ENCODE data around the gene RNF19B.
A peak's percentile ranks its signal among the peaks of the same experiment; 100 is the strongest.
"Not testable (repeated sequence)": the region's sequence is repeated elsewhere in the genome, so short reads cannot be mapped to it uniquely, and the experiment has no call there.

The RNF19B gene

GRCh38 chr1:32977546-32978087 is 13.0 kb upstream of the RNF19B start:
- TF ChIP-seq CTCF (IDR thresholded peaks at IDR 0.05; ENCODE audit: insufficient read depth, missing control alignments), result no peak
- DNase-seq (ENCODE audit: insufficient read length, low spot score) (no peak), FAIRE-seq (no peak)

GRCh38 chr1:32975055-32975454 is 10.4 kb upstream of the RNF19B start:
- not testable (repeated sequence) for DNase-seq (ENCODE audit: insufficient read length, low spot score); FAIRE-seq

GRCh38 chr1:32973458-32973857 is 8.8 kb upstream of the RNF19B start:
- not testable (repeated sequence) for DNase-seq (ENCODE audit: insufficient read length, low spot score); FAIRE-seq

GRCh38 chr1:32972814-32973428 is 8.3 kb upstream of the RNF19B start:
- peak; percentile 65 for DNase-seq (ENCODE audit: insufficient read length, low spot score)
- FAIRE-seq, result no peak
- no peak for TF ChIP-seq CTCF (IDR thresholded peaks at IDR 0.05; ENCODE audit: insufficient read depth, missing control alignments)

- TF ChIP-seq CTCF (IDR thresholded peaks at IDR 0.05; ENCODE audit: insufficient read depth, missing control alignments), result no peak
- DNase-seq (ENCODE audit: insufficient read length, low spot score) (no peak), FAIRE-seq (no peak)
Measured at GRCh38 chr1:32971576-32971975, 7.0 kb upstream of the RNF19B start.

GRCh38 chr1:32971156-32971555 is 6.5 kb upstream of the RNF19B start:
- no peak for TF ChIP-seq CTCF (IDR thresholded peaks at IDR 0.05; ENCODE audit: insufficient read depth, missing control alignments)
- FAIRE-seq, result no peak
- DNase-seq (ENCODE audit: insufficient read length, low spot score), result no peak

- no peak for TF ChIP-seq CTCF (IDR thresholded peaks at IDR 0.05; ENCODE audit: insufficient read depth, missing control alignments)
- DNase-seq (ENCODE audit: insufficient read length, low spot score), result no peak
- FAIRE-seq, result no peak
Measured at GRCh38 chr1:32969566-32969965, 5.0 kb upstream of the RNF19B start.

- no peak for TF ChIP-seq CTCF (IDR thresholded peaks at IDR 0.05; ENCODE audit: insufficient read depth, missing control alignments)
- FAIRE-seq (no peak), DNase-seq (ENCODE audit: insufficient read length, low spot score) (no peak)
Measured at GRCh38 chr1:32967888-32968568, 3.4 kb upstream of the RNF19B start.

All from D721Med (cell line).